ENCODE results near the gene PTPRG. TPM values are rescaled to one million over a fixed set of nuclear protein-coding genes. Genes with fewer than 3 reads are reported as not detected.

Gene PTPRG
- total and polyA plus RNA-seq, 3 experiments from 2014 or later, result not detected

DNA sequence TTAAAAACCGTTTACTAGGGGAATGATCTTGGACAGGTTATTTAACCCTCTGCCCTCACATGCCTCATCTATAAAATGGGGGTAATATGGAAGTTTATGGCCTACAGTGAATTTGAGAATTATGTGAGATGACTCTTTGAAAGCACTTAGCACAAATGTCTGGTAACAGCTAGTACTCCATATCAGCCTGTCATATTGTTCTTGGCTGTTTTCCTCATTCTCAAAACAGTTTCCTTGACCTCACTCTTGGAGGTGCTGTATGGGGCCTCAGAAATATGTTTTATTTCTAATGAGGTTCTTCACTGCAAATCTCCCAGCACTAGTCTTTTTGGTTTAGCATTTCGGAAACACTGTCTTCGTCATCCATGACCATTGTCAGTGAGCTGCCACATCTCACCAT lies 413.8 kb downstream of the PTPRG start:
- Mint-ChIP-seq H3K4me1 (no peaks in the 10 kb centered on the region), H3K9me3 (peaks cover 0 to 5% (median 5%) of the 10 kb centered on the region in 5 donors), H3K4me3 (no peak overlapping the region), H3K36me3 (no peaks in the 10 kb centered on the region), H3K27ac (no peak overlapping the region), H3K27me3 (no peaks in the 10 kb centered on the region)
- no peaks in the 10 kb centered on the region for H3K27me3 ChIP-seq (ENCODE audit: insufficient read depth, low read length, poor library complexity, severe bottlenecking)
- ChIA-PET CTCF (no interaction called here), POLR2A (no interaction called here)
- no peaks in the 10 kb centered on the region for H3K9me3 ChIP-seq (ENCODE audit: low read length)
- H3K4me3 ChIP-seq (ENCODE audit: low read length), result no peak overlapping the region
- H3K27ac ChIP-seq (ENCODE audit: low read depth, low read length), result no peak overlapping the region
- no peaks in the 10 kb centered on the region for H3K36me3 ChIP-seq (ENCODE audit: insufficient read depth, low read length)
- DNase-seq, result no peak
- no peaks in the 10 kb centered on the region for H3K4me1 ChIP-seq (ENCODE audit: insufficient read depth, low read length)

GRCh38 chr3:61975936-61976335 lies 414.6 kb downstream of the PTPRG start:
- no peak overlapping the region for H3K27ac ChIP-seq (ENCODE audit: low read depth, low read length)
- no peak overlapping the region for H3K27ac Mint-ChIP-seq
- no peak for DNase-seq
- peaks cover 0 to 7% (median 5%) of the 10 kb centered on the region in 5 donors for H3K9me3 Mint-ChIP-seq
- H3K4me1 Mint-ChIP-seq, result no peaks in the 10 kb centered on the region
- H3K36me3 Mint-ChIP-seq, result no peaks in the 10 kb centered on the region
- no peak overlapping the region for H3K4me3 Mint-ChIP-seq
- H3K27me3 Mint-ChIP-seq, result no peaks in the 10 kb centered on the region
- no peaks in the 10 kb centered on the region for H3K27me3 ChIP-seq (ENCODE audit: insufficient read depth, low read length, poor library complexity, severe bottlenecking)
- no peaks in the 10 kb centered on the region for H3K9me3 ChIP-seq (ENCODE audit: low read length)
- H3K4me3 ChIP-seq (ENCODE audit: low read length), result no peak overlapping the region
- ChIA-PET POLR2A (no interaction called here), CTCF (no interaction called here)
- H3K36me3 ChIP-seq (ENCODE audit: insufficient read depth, low read length), result no peaks in the 10 kb centered on the region
- H3K4me1 ChIP-seq (ENCODE audit: insufficient read depth, low read length), result no peaks in the 10 kb centered on the region

DNA sequence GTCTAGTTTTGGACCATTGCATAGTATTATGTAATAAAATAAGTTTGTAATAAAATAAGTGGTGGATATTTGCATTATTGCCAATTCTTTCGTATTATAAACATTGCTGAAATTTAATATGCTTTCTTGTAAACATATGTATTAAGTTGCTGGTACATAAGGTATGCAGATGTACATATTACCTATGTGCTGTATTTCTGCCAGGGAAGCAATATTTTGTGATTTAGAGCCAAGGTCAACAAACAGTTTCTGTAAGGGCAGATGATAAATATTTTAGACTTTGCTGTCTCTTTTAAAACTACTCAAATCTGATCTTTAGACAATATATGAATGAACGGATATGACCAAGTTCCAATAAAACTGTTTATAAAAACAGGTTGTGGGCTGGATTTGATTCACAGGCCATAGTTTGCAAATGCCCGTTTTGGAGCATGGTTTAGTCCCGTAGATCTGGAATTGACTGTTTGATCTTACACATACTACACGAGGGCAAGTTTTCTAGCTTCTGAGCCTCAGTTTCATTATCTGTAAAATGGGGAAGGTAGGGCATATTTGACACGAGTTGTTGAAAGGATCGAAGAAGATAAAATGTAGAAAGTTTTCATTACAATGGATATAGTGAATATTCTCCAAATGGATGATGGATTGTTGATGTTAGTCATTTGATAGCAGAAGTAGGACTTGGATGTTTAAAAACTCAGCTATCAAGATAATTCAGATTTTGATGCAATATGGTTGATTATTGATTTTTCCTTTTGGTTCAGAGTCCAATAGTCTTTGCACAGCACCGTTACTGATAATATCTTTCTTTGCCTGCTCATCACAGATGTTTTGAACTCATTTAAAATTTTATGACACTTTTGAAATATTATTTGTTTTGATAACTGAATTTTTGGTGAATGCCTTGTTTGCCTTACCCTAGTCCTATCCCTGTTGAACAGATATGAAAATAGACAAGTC lies 417.4 kb downstream of the PTPRG start:
- no peaks in the 10 kb centered on the region for H3K4me1 Mint-ChIP-seq
- no peaks in the 10 kb centered on the region for H3K27me3 Mint-ChIP-seq
- POLR2A ChIA-PET, result no interaction called here
- CTCF ChIA-PET, result no interaction called here
- Histone ChIP-seq H3K27me3 (ENCODE audit: insufficient read depth, low read length, poor library complexity, severe bottlenecking) (no peaks in the 10 kb centered on the region), H3K36me3 (ENCODE audit: insufficient read depth, low read length) (no peaks in the 10 kb centered on the region), H3K4me3 (ENCODE audit: low read length) (no peak overlapping the region), H3K4me1 (ENCODE audit: insufficient read depth, low read length) (no peaks in the 10 kb centered on the region), H3K9me3 (ENCODE audit: low read length) (no peaks in the 10 kb centered on the region), H3K27ac (ENCODE audit: low read depth, low read length) (no peak overlapping the region)
- no peaks in the 10 kb centered on the region for H3K36me3 Mint-ChIP-seq
- peaks cover 0 to 7% (median 2%) of the 10 kb centered on the region in 5 donors for H3K9me3 Mint-ChIP-seq
- H3K4me3 Mint-ChIP-seq, result no peak overlapping the region
- DNase-seq, result no peak
- H3K27ac Mint-ChIP-seq, result no peak overlapping the region

DNA sequence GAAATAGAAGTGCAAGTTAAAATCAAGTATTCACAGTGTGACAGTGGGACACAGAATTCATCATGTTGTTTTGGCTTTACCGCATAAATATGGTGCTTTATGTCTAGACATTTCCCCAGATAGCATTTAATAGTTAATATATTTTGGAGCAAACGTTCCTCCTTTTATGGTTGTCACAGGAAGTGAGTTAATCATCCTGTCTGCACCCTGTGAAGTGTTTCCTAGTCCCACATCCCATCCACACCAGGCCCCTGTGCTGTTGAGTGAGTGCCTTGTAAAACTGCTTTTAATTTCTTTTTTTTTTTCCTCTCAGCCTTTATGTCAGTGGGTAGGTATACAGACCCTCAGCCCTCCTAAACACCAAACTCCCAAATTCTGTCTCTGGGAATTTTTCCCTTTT lies 418.3 kb downstream of the PTPRG start:
- Histone ChIP-seq H3K27ac (ENCODE audit: low read depth, low read length) (no peak overlapping the region), H3K4me3 (ENCODE audit: low read length) (no peak overlapping the region), H3K9me3 (ENCODE audit: low read length) (no peaks in the 10 kb centered on the region), H3K36me3 (ENCODE audit: insufficient read depth, low read length) (no peaks in the 10 kb centered on the region), H3K27me3 (ENCODE audit: insufficient read depth, low read length, poor library complexity, severe bottlenecking) (no peaks in the 10 kb centered on the region), H3K4me1 (ENCODE audit: insufficient read depth, low read length) (no peaks in the 10 kb centered on the region)
- Mint-ChIP-seq H3K4me3 (no peak overlapping the region), H3K27me3 (no peaks in the 10 kb centered on the region), H3K36me3 (no peaks in the 10 kb centered on the region), H3K4me1 (no peaks in the 10 kb centered on the region), H3K9me3 (peaks cover 0 to 7% (median 2%) of the 10 kb centered on the region in 5 donors), H3K27ac (no peak overlapping the region)
- ChIA-PET POLR2A (no interaction called here), CTCF (no interaction called here)
- DNase-seq, result no peak

- Mint-ChIP-seq H3K4me1 (no peaks in the 10 kb centered on the region), H3K27ac (no peak overlapping the region), H3K36me3 (no peaks in the 10 kb centered on the region), H3K27me3 (no peaks in the 10 kb centered on the region), H3K4me3 (no peak overlapping the region), H3K9me3 (peaks cover 0 to 7% (median 2%) of the 10 kb centered on the region in 5 donors)
- no peaks in the 10 kb centered on the region for H3K36me3 ChIP-seq (ENCODE audit: insufficient read depth, low read length)
- ChIA-PET CTCF (no interaction called here), POLR2A (no interaction called here)
- no peak overlapping the region for H3K27ac ChIP-seq (ENCODE audit: low read depth, low read length)
- no peaks in the 10 kb centered on the region for H3K9me3 ChIP-seq (ENCODE audit: low read length)
- no peak overlapping the region for H3K4me3 ChIP-seq (ENCODE audit: low read length)
- no peaks in the 10 kb centered on the region for H3K27me3 ChIP-seq (ENCODE audit: insufficient read depth, low read length, poor library complexity, severe bottlenecking)
- DNase-seq, result no peak
- H3K4me1 ChIP-seq (ENCODE audit: insufficient read depth, low read length), result no peaks in the 10 kb centered on the region
These were observed 418.7 kb downstream of the PTPRG start for GRCh38 chr3:61980041-61980440.

DNA sequence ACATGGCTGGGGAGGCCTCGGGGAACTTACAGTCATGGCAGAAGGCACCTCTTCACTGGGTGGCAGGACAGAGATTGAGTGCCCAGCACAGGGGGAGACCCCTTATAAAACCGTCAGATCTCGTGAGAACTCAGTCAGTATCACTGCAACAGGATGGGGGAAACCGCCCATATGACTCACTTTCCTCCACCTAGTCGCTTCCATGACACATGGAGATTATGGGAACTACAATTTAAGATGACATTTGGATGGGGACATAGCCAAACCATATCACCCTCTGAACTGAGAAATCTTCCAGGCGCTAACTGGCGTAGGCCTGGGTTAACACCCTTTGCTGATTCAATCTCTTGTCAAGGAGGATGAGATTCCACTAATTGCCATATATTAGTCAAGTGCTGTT lies 419.7 kb downstream of the PTPRG start:
- H3K27ac Mint-ChIP-seq, result no peak overlapping the region
- H3K27me3 Mint-ChIP-seq, result no peaks in the 10 kb centered on the region
- no peak for DNase-seq
- Histone ChIP-seq H3K4me1 (ENCODE audit: insufficient read depth, low read length) (no peaks in the 10 kb centered on the region), H3K9me3 (ENCODE audit: low read length) (no peaks in the 10 kb centered on the region), H3K27ac (ENCODE audit: low read depth, low read length) (no peak overlapping the region), H3K27me3 (ENCODE audit: insufficient read depth, low read length, poor library complexity, severe bottlenecking) (no peaks in the 10 kb centered on the region), H3K4me3 (ENCODE audit: low read length) (no peak overlapping the region), H3K36me3 (ENCODE audit: insufficient read depth, low read length) (no peaks in the 10 kb centered on the region)
- H3K4me1 Mint-ChIP-seq, result no peaks in the 10 kb centered on the region
- POLR2A ChIA-PET, result no interaction called here
- no peak overlapping the region for H3K4me3 Mint-ChIP-seq
- peaks cover 0 to 4% (median 2%) of the 10 kb centered on the region in 5 donors for H3K9me3 Mint-ChIP-seq
- CTCF ChIA-PET, result no interaction called here
- H3K36me3 Mint-ChIP-seq, result no peaks in the 10 kb centered on the region

DNA sequence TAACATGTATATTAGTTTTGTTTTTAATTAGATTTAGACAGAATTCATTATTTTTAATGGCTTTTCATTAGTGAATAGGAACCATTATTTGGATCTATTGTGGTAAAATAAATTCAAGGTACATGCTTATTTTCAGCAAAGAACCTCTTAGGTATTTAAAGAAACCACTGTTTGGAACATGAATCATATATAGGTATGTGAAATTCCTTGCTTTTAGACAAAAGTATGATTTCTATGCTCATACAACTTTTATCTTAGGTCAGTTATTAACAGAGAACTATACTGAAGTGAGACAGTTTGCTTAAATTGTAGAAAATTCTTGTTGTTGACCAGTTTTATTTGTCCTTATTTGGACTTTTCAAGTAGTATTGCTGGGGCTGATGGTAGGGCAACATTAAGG lies 422.1 kb downstream of the PTPRG start:
- DNase-seq, result no peak
- no peaks in the 10 kb centered on the region for H3K27me3 Mint-ChIP-seq
- Histone ChIP-seq H3K27ac (ENCODE audit: low read depth, low read length) (no peak overlapping the region), H3K4me1 (ENCODE audit: insufficient read depth, low read length) (no peaks in the 10 kb centered on the region), H3K4me3 (ENCODE audit: low read length) (no peak overlapping the region), H3K27me3 (ENCODE audit: insufficient read depth, low read length, poor library complexity, severe bottlenecking) (no peaks in the 10 kb centered on the region), H3K36me3 (ENCODE audit: insufficient read depth, low read length) (no peaks in the 10 kb centered on the region), H3K9me3 (ENCODE audit: low read length) (no peaks in the 10 kb centered on the region)
- ChIA-PET POLR2A (no interaction called here), CTCF (interaction anchor here (1.0 kb wide), 1 partner anchor 19 kb away, joined by 3 read pairs; no protein-coding TSS in a partner anchor)
- peaks cover 0 to 4% (median 0%) of the 10 kb centered on the region in 5 donors for H3K9me3 Mint-ChIP-seq
- no peak overlapping the region for H3K4me3 Mint-ChIP-seq
- no peaks in the 10 kb centered on the region for H3K4me1 Mint-ChIP-seq
- H3K36me3 Mint-ChIP-seq, result no peaks in the 10 kb centered on the region
- no peak overlapping the region for H3K27ac Mint-ChIP-seq

DNA sequence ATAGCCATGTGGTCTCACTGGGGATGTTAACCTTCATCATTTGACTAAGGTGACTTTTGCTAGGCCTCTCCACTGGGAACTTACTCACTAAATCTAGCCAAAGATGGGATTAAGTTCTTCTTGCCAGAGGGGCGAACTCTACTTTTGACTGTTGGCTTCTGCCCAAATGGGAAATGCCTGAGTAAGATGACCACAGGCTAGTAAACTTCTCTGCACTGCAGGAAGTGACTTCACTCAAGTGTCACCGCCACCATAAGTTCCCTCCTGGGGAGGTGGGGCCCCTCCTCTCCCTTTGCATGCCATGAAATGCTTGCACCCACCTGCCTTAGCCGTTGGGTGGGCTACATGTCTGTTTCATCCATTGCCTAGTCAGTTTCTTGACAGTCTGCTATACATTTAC lies 423.6 kb downstream of the PTPRG start:
- Histone ChIP-seq H3K27me3 (ENCODE audit: insufficient read depth, low read length, poor library complexity, severe bottlenecking) (no peaks in the 10 kb centered on the region), H3K27ac (ENCODE audit: low read depth, low read length) (no peak overlapping the region), H3K4me1 (ENCODE audit: insufficient read depth, low read length) (no peaks in the 10 kb centered on the region), H3K36me3 (ENCODE audit: insufficient read depth, low read length) (no peaks in the 10 kb centered on the region), H3K9me3 (ENCODE audit: low read length) (no peaks in the 10 kb centered on the region), H3K4me3 (ENCODE audit: low read length) (no peak overlapping the region)
- CTCF ChIA-PET, result no interaction called here
- POLR2A ChIA-PET, result no interaction called here
- DNase-seq, result no peak
- Mint-ChIP-seq H3K9me3 (peaks cover 0 to 4% (median 0%) of the 10 kb centered on the region in 5 donors), H3K27me3 (no peaks in the 10 kb centered on the region), H3K27ac (no peak overlapping the region), H3K36me3 (no peaks in the 10 kb centered on the region), H3K4me1 (no peaks in the 10 kb centered on the region), H3K4me3 (no peak overlapping the region)

All from CD8-positive, alpha-beta memory T cell (primary cell).